ENCODE measurements around the gene DZIP1L.

DZIP1L gene

DNA sequence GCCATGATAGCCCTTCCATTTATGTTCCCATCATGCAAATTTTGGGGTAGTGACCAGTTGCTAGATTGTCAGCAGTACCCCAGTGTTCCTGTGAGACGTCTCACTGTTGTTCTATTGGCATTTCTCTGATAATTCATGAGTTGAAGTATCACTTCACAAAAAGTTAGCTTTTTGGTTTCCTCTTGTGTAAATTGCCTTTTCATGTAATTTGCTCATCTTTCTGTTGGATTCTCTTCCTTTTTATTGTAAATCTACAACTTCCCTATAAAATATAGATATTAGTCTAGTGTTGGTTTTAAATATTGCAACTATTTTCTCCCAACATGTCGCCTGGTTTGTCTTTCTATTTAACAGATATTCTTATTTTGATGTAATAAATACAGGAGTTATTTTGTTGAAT is 24.3 kb upstream of the DZIP1L start:
- DNase-seq (ENCODE audit: low read depth): no peak
- H3K4me3 ChIP-seq (ENCODE audit: low read length): no peak overlapping the region
- TF ChIP-seq, protein P1, sequence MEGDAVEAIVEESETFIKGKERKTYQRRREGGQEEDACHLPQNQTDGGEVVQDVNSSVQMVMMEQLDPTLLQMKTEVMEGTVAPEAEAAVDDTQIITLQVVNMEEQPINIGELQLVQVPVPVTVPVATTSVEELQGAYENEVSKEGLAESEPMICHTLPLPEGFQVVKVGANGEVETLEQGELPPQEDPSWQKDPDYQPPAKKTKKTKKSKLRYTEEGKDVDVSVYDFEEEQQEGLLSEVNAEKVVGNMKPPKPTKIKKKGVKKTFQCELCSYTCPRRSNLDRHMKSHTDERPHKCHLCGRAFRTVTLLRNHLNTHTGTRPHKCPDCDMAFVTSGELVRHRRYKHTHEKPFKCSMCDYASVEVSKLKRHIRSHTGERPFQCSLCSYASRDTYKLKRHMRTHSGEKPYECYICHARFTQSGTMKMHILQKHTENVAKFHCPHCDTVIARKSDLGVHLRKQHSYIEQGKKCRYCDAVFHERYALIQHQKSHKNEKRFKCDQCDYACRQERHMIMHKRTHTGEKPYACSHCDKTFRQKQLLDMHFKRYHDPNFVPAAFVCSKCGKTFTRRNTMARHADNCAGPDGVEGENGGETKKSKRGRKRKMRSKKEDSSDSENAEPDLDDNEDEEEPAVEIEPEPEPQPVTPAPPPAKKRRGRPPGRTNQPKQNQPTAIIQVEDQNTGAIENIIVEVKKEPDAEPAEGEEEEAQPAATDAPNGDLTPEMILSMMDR (conservative IDR thresholded peaks at IDR 0.05; ENCODE audit: low read length): no peak

GRCh38 chr3:138137861-138138260 is 22.5 kb upstream of the DZIP1L start:
- H3K4me3 ChIP-seq (ENCODE audit: low read length): no peak overlapping the region
- no peak for DNase-seq (ENCODE audit: low read depth)
- TF ChIP-seq, protein P1 (conservative IDR thresholded peaks at IDR 0.05; ENCODE audit: low read length): no peak

GRCh38 chr3:138136201-138136600 is 20.8 kb upstream of the DZIP1L start:
- DNase-seq (ENCODE audit: low read depth): no peak
- TF ChIP-seq, protein P1 (conservative IDR thresholded peaks at IDR 0.05; ENCODE audit: low read length): no peak

GRCh38 chr3:138135833-138136194 is 20.4 kb upstream of the DZIP1L start:
- H3K4me3 ChIP-seq (ENCODE audit: low read length): no peak overlapping the region
- DNase-seq (ENCODE audit: low read depth): no peak
- TF ChIP-seq, protein P1 (conservative IDR thresholded peaks at IDR 0.05; ENCODE audit: low read length): no peak

More at GRCh38 chr3:138136201-138136600, 20.8 kb upstream of the DZIP1L start:
- H3K4me3 ChIP-seq (ENCODE audit: low read length): no peak overlapping the region

GRCh38 chr3:138135146-138135832 is 19.9 kb upstream of the DZIP1L start:
- TF ChIP-seq, protein P1 (conservative IDR thresholded peaks at IDR 0.05; ENCODE audit: low read length): no peak
- DNase-seq (ENCODE audit: low read depth): no peak

DNA sequence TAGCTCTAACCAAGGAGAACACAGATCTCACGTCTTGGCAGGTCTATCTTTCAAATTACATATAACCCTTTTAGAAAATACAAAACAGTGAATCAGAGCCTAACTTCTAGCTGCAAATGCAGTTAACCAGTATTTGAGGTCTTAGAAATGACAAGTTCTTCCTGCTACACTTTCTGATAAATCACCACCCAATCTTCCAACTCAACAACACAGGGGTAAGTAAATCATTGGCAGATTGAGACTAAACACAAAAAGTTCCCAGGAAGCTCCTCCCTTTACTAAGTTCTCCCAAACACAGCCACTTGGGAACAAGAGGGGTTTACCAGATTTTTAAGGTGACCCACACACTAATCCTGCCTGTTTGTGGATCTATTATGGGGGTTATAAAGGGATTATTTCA is 16.8 kb upstream of the DZIP1L start, which contains the start of gene A4GNT:
Gene A4GNT (minus strand): TSS at position 152 of the 400 bp plus-strand sequence. CDS start 1,134 bp downstream, outside the sequence.
- H3K4me3 ChIP-seq (ENCODE audit: low read length): no peak within 1 kb of the TSS
- TF ChIP-seq, protein P1 (conservative IDR thresholded peaks at IDR 0.05; ENCODE audit: low read length): no peak
- no peak for DNase-seq (ENCODE audit: low read depth)

More at GRCh38 chr3:138135146-138135832, 19.9 kb upstream of the DZIP1L start:
- no peak overlapping the region for H3K4me3 ChIP-seq (ENCODE audit: low read length)

DNA sequence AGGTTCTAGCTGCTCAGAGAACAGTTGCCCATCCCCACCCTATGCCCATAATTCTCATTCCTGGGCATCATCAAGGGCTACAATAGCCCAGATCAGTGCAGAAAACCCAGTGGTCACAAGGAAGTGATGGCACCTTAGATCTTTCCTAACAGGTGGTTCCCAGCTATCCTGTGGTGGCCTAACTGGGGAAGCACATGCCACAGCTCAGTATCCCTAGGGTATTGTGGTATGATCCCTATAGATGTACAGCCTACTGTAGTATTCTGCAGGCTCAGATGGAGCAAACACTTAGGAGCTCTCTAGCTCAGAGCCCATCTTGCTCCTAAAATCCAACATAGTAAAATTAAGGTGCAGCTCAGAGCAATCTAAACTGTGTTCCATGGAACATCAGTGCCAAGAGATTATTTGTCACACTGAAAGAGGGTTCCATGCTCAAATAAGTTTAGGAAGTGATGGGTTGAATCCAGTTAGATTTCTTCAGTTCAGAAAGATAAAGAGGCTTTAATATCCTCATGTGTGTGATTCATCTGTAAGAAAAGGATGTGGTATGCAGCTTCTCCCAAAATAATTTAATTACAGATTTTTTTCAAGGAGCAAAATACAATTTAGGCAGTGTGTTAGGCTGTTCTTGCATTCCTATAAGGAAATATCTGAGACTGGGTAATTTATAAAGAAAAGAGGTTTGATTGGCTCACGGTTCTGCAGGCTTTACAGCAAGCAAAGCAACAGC is 12.4 kb upstream of the DZIP1L start:
- no peak overlapping the region for H3K4me3 ChIP-seq (ENCODE audit: low read length)
- no peak for DNase-seq (ENCODE audit: low read depth)
- TF ChIP-seq, protein P1 (conservative IDR thresholded peaks at IDR 0.05; ENCODE audit: low read length): no peak
